HFF-Myc (cell line): ENCODE results near the gene BLACAT1.
"Not testable (repeated sequence)": the region's sequence is repeated elsewhere in the genome, so short reads cannot be mapped to it uniquely, and the experiment has no call there.

Experiments used
- DNase-seq: peaks from one replicate; pipeline ENCODE4 v3.0.0-alpha.2; 2011; ENCODE audit warnings: low read depth; ENCODE audit errors: extremely low read depth
- H3K4me3 ChIP-seq: replicated peaks from 2 replicates; pipeline ENCODE4 v1.5.1; 2011; ENCODE audit warnings: low read depth, mild to moderate bottlenecking, control low read depth, low read length
- TF ChIP-seq, protein P1 (sequence below): IDR thresholded peaks from 2 replicates; pipeline ENCODE4 v1.5.1; 2012; ENCODE audit warnings: mild to moderate bottlenecking, low read depth, low read length, control low read depth; ENCODE audit errors: missing control alignments

Gene BLACAT1

DNA sequence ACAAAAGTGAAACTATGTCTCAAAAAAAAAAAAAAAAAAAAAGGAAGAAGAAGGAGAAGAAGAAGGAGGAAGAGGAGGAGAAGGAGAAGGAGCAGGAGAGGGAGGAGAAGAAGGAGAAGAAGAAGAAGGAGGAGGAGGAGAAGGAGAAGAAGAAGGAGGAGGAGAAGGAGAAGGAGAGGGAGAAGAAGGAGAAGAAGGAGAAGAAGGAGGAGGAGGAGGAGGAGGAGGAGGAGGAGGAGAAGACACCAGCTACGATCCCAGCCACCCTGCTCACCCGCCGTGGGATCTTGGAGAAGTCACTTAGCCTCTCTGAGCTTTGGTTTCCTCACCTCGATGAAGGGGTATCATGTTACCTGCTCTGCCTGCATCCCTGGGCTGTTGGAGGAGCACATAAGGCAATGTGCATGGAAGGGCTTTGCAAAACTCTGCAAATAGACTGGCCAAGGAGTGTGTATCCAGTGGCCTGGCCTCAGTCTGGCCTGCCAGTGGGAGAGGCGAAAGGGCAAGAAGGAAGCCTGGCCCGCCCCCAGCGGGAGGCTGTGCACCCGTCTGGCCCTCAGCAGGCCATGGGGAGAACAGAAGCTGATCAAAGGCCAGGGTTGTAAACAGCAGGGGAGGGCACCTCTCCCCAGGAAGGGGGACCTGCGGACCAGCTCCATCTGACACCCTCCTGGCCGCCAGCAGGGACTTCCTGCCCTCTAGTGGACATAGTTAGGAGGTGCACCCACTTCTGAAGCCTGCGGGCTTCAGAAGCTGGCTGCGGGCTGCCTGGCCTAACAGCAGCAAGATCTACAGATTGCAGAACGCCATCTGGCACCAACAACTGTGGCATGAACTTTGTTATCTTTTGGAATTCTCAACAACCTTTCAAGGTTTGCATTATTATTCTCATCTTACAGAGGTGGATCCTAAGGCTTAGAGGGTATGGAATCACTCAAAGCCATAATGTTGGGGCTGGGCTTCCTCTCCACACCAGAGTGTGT, 29.4 kb upstream of the BLACAT1 start:
- no peak overlapping the region for H3K4me3 ChIP-seq
- TF ChIP-seq, protein P1, sequence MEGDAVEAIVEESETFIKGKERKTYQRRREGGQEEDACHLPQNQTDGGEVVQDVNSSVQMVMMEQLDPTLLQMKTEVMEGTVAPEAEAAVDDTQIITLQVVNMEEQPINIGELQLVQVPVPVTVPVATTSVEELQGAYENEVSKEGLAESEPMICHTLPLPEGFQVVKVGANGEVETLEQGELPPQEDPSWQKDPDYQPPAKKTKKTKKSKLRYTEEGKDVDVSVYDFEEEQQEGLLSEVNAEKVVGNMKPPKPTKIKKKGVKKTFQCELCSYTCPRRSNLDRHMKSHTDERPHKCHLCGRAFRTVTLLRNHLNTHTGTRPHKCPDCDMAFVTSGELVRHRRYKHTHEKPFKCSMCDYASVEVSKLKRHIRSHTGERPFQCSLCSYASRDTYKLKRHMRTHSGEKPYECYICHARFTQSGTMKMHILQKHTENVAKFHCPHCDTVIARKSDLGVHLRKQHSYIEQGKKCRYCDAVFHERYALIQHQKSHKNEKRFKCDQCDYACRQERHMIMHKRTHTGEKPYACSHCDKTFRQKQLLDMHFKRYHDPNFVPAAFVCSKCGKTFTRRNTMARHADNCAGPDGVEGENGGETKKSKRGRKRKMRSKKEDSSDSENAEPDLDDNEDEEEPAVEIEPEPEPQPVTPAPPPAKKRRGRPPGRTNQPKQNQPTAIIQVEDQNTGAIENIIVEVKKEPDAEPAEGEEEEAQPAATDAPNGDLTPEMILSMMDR: peak; percentile 96
- DNase-seq: peak; percentile 30

DNA sequence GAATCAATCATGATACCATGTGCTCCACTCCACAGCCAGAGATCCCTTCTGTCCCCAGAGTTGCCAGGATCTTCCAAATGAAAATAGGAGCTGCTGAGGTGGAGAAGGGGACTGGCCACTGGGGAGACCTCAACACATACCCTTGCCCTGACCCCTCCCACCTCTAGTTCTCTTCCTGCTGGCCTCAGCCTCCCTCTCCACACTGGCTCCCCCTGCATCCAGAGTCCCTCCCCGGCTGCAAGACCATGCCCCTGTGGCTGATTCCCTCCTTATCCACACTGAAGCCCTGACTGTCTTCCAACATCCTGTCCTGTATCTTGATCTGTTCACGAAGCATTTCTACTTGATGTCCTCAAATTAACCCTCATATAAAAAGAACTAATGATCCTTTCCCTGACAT, 27.5 kb upstream of the BLACAT1 start:
- TF ChIP-seq, protein P1: no peak

DNA sequence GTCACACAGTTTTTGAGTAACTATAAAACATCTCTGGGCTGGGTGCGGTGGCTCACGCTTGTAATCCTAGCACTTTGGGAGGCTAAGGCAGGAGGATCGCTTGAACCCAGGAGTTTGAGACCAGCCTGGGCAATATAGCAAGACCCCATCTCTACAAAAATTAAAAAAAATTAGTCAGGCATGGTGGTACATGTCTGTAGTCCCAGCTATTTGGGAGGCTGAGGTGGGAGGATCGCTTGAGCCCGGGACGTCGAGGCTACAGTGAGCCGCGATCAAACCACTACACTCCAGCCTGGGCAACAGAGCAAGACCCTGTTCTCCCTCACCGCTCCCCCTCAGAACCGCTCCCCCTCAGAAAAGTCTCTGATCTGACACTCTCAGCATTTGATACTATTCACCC, 26.7 kb upstream of the BLACAT1 start:
- DNase-seq: not testable (repeated sequence)

More for the DNA sequence above, 27.5 kb upstream of the BLACAT1 start:
- no peak for DNase-seq
- no peak overlapping the region for H3K4me3 ChIP-seq

DNA sequence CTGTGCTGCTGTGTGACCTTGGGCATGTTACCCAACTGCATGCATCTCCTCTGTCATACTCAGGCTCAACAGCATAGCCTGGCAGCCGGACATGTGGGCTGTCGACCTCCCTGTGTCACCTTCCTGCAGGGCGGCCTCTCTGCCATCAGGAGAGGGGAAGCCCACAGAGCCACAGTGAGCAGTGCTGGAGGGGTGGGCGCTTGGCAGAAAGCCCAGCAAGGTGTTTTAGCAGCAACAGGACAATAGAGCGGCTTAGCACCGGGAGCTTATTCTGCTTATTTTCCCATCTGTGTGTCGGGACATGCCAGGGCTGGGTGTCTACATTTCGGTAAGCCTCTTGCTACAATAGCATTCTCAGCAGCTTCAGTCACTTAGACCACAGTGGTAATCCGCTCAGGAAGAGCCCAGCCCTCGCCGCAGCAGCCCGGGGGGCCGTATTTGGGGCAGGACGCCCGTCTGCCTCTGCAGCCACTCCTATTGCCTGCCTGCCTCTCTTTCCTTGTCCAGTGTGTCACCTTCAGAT, 25.8 kb upstream of the BLACAT1 start:
- DNase-seq: no peak
- TF ChIP-seq, protein P1: no peak
- H3K4me3 ChIP-seq: no peak overlapping the region

More for the DNA sequence above, 26.7 kb upstream of the BLACAT1 start:
- not testable (repeated sequence) for H3K4me3 ChIP-seq

DNA sequence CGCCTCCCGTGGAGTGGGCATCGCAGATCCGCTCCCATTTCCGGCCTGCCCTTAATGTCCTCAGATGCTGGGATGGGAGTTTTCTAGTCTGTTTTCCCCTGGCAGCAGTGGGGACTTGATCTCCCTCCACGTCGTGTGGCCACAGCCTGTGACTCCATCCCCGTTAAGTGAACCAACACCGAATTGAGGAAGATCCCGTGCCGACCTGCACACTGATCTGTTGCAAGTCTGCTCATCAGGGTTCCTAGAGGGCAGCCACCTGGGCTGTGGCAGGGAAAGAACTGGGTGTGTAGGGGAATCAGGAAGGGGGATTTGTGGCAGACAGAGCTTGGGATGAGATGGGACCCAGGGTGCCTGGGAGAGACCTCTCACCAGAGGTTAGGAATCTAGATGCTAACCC, 25.4 kb upstream of the BLACAT1 start:
- H3K4me3 ChIP-seq: no peak overlapping the region
- TF ChIP-seq, protein P1: no peak
- DNase-seq: no peak

DNA sequence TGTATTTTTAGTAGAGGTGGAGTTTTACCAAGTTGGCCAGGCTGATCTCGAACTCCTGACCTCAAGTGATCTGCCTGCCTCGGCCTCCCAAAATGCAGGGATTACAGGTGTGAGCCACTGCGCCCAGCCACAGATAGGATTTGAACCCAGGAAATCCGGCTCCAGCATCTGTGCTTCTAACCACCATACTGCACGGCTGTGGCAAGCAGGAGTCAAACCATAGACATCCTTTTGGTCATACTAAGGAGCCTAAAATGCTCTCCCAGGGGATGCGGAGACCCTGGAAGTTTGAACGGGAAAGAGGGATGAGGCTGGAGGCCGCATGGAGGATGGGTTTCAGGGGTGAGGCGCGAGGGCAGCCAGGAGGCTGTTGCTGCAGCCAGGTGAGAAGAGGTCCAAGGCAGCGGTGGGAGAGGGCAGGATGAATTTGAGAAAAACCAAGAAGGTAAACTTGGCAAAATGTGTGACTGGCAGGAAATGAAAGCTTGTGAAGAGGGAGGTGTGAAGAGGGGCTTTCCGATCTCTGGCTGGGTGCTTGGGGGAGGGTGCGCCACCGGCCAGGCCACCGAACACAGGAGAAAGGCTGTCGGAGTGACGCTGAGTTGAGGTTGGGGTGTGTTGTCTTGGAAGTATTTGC, 24.6 kb upstream of the BLACAT1 start:
- no peak overlapping the region for H3K4me3 ChIP-seq
- TF ChIP-seq, protein P1: no peak

DNA sequence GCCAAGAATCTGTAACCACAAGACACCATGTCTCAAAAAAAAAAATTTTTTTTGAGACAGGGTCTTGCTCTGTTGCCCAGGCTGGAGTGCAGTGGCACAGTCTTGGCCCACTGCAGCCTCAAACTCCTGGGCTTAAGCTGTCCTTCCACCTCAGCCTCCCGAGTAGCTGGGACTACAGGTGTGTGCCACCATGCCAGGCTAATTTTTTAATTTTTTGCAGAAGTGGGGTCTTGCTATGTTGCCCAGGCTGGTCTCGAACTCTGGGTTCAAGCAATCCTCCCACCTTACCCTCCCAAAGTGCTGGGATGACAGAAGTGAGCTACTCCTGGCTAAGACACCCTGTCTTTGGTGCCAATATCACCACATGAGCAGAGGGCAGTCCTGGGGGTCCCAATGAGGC, 23.1 kb upstream of the BLACAT1 start:
- not testable (repeated sequence) for H3K4me3 ChIP-seq, DNase-seq

More for the DNA sequence above, 24.6 kb upstream of the BLACAT1 start:
- DNase-seq: no peak
